ENCODE measurements around the gene RAB14.

Gene RAB14

DNA sequence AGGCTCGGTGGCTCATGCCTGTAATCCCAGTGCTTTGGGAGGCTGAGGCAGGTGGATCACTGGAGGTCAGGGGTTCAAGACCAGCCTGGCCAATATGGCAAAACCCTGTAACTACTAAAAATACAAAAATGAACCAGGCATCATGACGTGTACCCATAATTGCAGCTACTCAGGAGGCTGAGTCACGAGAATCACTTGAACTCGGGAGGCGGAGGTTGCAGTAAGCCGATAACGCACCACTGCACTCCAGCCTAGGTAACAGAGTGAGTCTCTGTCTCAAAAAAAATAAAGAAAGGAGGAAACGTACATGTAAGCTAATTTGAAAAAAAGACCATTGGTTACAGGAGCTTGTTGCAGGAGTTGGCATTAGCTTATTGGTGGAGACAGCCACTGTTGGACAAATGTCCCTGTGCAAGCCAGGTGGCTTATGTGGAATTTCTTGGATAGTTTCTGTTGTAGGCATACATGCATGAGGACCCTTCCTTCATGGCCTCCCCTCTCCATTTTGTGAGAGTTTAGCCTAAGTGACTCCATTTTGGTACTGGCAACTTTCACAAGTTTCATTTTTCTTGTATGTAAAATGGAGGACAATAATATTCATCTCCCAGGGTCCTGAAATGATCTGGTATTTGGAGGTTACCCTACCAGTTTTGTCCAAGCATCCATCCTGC is 16.8 kb upstream of the RAB14 start:
- no peak for DNase-seq

DNA sequence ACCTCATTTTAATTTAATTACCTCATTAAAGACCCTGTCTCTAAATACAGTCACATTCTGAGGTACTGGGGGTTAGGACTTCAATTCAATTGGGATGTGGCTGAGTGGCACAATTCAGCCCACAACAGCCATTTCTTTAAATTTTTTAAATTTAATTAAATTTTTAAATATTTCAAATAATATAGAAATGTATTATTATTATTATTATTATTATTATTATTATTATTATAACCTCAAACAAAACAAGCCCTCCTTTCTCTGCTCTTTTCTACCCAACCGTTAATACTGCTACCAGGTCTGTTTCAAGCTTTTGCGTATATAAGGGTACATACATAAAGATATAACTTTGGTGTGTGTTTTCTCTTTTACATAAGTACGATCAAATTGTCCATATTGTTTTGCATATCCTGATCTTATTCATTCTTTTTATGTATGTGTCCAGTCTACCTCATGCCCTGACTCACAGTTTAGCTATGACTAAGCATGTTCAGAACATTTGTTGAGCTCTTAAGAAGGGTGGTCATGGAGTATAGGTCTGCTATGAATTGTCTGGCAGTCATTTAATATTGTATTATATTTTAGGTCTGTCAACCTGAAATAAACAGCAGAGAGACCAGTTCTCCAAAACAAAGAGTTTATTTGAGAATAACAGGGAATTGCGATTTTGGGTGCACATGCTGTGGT is 16.1 kb upstream of the RAB14 start:
- DNase-seq, result no peak

DNA sequence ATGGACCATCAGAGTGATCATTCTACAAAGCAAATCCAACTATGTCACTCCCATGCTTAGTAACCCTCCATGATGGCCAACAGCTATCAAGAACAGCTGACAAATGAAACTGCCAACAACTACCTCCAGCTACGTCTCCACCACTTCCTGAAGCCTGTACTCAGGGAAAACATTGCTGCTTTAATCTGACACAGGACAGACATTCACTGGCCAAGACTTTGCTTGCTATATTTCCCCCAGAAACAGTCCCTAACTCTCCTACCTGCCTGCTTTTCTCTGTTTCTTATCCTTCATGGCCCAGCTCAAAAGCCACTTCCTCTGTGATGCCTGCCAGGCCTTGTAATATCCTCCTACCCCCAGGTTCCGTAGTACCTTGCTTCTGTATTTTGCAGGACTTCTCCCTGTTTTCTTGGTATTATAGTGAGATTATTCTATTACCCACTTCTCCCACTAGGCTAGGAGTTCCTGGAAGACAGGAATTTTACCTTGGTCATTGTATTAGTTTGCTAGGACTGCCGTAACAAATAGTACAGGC is 14.7 kb upstream of the RAB14 start:
- DNase-seq, result no peak

DNA sequence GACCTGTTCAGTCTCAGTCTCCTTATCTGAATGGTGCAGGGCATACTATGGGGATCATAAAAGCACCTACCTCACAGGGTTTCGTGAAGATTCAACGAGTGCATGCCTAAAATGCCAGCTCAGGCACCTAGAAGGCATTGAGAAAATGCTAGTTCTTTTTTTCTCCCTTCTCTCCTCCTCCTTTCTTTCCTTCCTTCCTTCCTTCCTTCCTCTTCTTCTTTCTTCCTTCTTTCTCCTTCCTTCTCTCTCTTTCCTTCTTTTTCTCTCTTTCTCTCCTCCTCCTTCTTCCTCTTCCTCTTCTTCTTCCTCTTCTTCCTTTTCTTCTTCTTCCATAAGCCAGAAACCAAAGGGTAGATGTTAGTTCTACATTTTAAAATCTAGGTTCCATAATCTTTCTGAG is 12.3 kb upstream of the RAB14 start:
- DNase-seq, result no peak

DNA sequence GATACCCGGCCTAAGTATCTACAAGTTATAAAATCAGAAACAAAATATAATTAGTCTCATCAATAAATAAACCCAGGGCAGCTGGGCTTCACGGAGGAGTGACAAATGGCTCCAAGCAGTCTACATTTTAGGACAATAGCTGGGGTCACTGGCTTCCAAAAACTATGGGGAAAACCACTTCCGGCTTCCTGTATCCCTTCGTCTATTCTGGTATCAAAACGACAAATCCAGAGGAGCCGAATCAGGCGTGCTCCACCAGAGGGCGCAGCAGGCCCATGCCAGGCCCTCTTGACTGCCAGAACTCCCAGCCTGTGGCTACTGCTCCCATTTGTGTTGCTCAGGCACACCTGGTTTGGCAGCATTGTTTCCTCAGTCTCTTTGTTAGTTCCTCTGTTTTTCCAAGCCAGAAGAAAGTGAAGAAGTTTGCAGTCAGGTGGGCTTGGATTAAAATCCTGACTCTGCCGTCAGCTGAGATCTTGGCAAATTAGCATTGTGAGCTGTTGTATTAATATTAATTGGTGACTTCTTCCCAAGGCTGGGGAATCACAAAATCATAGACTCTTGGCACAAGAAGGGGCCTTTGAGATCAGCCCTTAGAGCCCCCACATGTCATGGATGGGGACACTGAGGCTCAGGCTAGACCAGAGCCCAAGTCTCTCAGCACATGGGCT is 11.6 kb upstream of the RAB14 start:
- DNase-seq, result peak; percentile 91

DNA sequence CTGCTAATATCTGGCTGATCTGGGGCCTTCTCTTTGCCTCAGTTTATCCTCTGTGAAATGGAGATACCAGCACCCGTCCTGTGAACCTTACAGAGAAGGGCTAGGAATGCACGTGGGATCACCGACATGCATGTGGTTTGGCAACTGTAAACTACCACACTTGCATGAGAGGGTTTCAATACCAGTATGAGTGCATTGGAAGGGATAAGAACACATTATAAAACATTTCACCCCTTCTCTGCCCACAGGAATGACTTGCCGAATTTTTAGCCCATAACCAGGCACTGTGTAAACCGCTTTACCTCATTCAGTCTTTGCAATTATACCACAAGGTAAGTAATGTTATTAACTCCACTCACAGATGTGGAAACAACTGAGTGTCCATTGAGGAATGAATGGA is 8.9 kb upstream of the RAB14 start:
- DNase-seq, result no peak

DNA sequence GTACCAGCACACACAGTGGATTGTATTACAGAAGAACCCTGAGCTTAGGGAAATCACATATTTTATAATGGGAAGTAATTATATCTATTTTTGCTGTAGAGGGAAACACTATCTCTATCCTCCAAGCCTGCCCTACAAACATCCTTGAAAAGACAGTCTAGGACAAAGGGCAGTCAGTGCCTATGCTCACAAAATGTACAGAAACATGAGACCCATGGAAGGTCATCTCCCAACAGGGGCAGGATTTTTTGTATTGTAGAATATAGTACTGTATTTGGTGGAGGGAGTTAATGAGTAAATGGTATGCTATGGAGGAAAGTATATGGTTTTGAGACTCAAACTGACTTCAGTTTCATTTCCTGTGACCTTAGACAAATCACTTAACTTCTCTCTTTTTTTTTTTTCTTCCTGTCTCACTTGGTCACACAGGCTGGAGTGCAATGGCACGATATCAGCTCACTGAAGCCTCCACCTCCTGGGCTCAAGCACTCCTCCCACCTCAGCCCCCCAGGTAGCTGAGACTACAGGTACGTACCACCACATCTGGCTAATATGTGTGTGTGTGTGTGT is 5.8 kb upstream of the RAB14 start:
- no peak for DNase-seq

DNA sequence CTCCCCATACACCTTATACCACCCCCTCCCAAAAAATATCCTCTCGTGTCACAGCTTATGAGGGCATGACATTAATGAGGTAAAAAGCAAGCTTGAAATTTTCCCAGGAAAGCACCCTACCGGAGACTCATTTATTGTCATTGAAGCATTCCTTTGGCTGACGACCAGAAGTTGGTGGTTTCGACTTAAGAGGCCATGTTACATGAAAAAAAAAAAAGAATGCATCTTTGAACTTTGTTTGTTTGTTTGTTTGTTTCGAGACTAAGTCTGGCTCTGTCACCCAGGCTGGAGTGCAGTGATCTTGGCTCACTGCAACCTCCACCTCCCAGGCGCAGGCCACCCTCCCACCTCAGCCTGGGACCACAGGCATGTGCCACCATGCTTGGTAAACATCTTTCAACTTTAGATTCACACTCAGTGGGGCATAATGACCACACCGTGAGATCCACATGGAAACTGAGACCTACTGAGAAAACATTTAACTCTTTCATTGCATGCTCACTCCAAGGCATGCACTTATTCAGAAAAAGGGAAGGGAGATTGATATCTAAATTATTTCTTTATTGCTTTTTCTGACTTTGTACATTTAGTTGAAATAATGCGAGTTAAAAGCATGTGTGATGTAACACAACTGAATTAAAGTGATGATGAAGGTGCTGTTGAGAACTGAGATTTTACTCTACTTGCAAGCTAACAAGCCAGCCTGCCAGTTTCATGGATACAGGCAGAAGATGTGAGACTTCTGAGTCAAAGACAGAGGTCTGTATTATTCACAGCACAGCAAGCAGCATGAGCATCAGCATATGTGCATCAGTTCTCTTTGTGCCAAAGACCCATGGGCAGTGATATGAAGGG is 5.1 kb upstream of the RAB14 start:
- no peak for DNase-seq

DNA sequence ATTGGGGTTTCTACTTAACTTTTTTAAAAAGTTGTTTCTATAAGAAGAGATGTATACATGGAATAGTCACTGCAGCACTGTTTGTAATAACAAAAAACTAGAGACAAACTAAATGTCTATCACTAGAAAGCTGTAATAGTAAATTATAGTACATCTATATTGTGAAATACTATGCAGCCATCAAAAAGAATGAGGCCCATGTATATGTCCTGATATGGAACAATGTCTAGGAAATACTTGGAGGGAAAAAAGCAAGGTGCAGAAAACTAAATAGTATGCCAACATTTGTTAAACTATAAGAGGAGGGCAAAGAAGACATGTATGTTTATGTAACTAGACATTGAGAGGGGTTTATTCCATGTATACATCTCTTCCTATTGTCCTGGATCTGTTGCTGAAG is 2.9 kb upstream of the RAB14 start:
- no peak for DNase-seq

DNA sequence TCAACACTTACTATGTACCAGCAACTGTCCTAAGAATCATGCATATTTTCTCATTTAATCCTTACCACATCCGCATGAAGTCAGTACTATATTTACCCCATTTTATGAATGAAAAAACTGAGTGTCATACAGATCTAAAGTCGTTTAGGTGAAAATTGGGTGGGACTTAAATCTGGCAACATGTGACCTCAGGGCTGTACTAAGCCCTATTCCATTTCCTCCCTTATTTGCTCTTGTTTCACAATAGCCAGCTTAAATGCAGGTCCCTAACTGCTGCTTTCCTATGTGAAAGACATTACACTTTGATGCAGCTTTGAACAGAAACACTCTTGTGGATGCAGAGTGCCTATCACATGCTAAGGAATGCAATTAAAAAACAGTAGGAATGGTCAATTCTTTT is 2.5 kb upstream of the RAB14 start:
- DNase-seq, result no peak

DNA sequence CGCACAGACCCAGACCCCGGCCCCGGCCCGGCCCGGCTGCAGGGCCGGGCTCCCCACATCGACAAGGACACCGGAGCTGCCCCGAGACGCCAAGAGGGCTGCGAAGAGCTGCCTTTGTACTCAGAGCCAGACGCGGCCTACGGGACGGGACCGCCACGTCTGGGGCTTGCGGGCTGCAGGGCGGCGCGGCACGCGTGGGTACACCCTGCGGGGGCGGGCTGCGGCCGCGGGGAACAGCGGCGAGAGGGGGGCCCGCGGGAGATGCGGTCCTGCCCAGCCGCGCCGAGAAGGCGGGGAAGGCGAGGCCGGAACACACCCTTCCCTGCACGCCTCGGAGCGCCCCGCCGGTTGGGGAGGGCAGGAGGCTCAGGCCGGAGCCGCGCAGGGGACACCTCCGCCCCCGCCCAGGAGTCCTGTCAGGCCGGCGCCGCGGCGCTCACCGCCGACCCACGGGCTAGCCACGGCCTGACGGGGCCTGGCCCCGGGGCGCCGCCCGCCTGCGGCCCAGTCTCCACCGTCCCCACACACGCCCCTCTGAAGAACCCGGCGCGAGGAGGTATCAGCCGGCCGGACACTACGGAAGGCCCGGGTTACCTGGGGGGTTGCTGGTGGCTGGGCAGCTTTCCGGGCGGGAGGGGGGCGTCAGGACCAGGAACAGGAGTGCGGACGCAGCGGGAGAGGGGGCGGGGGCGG is 478 bp downstream of the RAB14 start:
- no peak for DNase-seq

DNA sequence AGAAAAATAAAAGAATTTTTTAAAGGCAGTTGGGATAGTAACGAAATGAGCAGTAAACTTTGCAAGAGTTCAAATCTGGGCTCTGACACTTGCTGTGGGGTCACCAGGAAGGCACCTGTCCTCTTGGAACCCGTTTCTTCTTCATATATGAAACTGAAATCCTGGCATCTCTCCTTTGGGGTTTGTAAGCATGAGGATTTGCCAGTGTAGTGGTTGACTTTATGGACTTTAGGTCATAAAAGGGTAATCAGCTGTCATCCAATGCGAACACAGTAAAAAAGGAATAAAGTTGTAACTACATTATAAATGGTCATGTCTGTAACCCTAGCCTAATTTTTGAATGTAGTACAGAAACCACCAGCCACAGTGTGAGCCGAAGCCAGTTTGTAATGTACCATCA is 1.3 kb downstream of the RAB14 start:
- DNase-seq, result no peak

DNA sequence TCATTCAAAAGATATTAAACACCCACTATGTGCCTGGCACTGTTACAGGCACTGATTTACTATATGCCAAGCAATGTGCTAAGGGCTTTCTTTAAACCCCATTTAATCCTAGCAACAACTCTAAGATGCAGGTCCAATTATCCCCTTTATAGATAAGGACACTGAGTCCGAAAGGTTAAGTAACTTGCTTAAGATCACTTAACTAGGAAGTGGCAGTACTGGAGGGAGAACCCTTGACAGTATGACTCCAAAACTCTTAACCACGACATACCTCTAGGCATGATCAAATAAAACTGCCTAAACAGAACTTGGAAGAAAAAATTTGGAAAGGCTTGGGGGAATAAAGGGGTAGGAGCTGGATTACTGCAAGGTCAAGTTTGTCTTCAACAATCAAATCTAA is 1.7 kb downstream of the RAB14 start:
- no peak for DNase-seq

DNA sequence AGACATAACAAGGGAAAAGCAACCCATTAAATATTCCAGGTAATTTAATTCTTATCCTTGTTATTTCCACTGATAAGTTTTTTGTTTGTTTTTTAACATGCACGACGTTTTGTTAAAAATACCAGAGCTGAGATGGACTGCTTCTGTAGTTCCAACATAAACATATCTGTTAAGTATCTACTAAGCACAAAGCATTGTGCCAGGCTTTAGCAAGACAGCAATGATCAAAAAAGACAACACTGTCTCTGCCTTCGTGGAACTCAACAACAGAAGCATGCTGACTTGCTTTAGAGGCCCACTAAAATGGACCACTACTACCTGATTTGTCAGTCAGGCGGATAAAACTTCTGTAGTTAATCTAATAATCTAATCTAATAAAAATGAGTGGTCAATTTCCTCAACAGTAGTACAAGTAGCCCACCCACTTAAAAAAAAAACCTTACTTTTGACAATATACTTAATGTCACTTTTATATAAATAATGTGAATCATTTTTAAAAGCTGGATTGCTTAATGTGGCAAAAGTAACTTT is 3.1 kb downstream of the RAB14 start:
- DNase-seq, result no peak

DNA sequence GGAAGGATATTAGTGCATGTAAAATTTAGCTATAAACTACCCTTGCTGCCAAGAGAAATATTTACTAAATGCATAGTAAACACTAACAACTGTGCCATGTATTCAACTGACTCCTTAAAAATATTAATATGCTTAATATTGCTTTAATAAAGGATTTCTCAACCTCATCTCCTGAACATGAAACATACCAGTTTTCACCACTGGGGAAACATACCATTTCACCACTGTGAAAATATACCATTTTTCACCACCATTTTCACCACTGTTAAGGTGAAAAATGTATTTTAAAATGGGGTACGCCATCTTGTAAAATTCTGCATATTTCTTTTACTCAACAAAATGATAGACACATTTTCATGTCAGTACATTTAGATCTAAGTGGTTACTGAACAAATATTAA is 4.5 kb downstream of the RAB14 start:
- DNase-seq, result no peak

DNA sequence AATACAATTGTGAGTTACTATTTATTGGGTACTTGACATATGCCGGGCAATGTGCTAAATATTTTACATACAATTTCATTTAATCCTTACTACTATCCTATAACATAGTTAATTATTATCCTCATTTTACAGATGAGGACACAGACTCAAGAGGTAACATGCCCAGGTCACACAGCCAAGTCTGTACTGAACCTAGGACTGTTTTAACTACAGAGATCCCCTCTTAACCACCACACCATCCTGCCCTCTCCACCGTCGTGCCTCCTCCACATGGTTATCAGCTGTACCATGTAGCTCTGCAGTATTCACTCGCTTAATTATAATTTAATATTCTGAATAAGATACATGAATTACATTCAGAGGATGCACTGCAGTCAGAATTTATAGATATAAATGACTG is 5.3 kb downstream of the RAB14 start:
- no peak for DNase-seq

DNA sequence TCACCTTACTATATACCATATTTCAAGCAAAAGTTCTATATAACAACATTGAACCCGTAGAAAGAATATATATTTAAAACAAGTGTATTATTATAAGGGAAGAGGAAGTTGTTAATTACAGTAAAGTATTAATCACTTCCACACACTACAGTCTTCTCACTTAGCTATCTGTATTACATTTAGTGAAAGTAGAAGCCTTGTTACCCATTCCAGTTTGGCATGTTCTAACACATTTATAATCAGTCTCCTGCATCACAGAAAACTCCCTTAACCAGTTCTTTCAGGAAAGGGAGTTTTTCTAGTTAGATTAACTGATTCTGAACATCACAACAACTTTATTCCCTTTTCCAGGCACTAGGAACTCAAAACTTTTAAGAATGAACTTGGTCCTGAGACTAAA is 6.9 kb downstream of the RAB14 start:
- no peak for DNase-seq

DNA sequence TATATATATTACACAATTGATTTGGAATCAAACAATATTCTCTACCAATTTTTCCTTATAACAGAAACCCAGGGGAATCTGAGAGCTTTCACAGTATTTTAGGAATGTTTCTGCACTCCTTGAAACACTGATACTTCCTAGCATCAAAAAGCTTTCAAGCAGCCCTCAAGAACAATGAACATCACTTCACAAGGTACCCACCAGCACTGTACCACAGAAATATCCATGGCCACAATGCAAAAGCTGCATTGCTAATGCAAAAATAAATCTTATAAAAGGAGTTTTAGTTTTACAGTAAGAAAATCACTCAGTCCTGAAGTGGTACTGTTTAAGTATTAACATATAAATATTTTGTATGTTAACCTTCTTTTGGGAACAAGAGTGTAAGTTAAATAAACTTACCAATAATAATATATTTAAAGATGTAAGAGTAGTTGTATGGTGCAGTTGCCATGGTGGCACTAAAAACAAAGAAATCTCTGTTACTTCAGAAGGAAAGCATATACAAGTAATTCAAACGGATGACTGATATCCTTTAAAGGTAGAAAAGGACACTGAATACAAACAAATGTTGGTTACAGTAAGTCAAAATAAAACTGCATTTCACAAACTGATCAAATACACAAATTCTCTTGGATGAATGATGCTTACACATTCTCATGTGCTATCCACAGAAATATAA is 8.6 kb downstream of the RAB14 start:
- DNase-seq, result no peak

DNA sequence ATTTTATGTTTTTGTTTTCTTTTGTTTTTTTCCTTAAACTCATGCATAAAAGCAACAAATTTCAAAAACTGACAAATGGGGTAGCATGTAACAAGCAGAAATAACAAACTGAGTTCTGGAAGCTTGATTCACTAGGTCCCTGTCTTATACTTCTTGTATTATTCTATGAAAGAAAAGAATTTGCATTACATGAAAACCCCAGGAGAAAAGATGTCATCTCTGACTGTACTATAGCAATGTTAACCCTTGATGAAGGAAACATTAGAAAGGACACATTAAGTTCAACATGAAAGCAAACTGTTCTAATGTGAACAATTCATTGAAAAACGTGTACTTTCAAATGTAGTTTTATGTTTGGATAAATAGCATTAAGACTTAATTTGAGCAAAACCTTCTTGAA is 9.2 kb downstream of the RAB14 start:
- no peak for DNase-seq

DNA sequence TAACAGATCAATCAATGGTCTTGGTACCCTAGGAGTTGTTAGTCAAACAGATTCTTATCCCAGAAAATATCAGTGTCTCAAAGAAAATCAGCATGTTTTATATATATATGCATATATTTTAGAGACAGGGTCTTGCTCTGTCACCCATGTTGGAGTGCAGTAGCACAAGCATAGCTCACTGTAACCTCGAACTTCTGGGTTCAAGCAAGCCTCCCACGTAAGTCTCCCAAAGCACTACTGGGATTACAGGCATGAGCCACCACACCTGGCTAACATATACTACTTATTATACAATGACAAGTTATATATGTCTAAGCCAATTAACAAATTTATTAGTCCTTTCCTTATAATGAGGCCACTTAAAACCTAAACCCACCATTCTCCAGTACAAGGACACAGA is 10.4 kb downstream of the RAB14 start:
- DNase-seq, result no peak

DNA sequence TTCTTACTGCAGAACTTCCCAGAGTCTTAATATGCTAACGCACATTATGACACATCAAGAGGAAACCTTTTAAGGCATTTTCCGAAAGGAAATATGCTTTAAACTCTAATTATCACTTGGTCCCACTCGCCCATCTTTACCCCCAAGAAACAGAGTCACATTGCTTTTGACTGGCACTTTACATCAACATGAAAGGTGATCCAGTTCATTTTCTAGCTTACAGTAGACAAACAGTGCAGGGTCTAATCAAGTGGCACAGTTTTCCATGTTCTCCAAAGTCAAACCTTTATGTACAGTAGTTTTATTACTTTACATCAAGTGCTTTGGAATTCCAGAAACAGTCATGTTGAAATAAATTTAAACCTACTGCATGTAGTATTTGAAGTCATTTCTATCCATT is 12.0 kb downstream of the RAB14 start:
- no peak for DNase-seq
